Measurements from ENCODE around the gene SEPTIN10.

SEPTIN10 gene

GRCh38 chr2:109519513-109519912 lies 94.3 kb downstream of the SEPTIN10 start:
- no peak for DNase-seq

- no peak for DNase-seq
Observed at GRCh38 chr2:109517118-109517889, 96.5 kb downstream of the SEPTIN10 start.

DNA sequence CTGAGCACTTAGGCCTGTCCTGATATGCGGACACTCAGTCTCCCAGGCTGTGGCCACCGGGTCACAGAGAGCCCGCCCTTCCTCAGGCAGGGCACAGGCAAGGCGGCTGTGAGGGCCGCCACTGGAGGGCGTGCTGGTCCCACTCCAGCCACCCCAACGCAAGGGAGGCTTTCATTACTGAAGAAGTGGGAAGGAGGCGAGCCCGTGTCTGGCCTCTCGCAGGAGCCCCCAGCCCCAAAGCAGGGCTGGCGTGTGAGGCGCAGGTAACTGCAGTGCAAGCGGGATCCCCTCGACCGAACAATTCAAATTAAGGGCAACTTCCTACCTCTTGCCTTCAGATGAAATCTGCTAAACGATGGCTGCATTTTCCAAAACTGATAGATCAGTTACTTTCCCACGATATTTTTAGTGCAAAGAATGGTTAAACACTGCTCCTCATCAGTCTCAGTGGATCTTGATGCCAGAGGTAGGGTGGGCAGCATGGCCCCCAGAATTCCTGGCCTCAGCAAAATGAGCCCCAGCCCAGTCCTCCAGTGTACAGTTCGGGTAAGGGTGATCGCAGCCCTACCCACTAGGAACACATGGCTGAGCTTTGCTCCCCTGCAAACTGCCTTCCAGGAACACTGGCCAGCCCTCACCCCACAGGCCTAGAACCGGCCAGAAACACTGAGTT lies 97.2 kb downstream of the SEPTIN10 start:
- peak; percentile 27 for DNase-seq

DNA sequence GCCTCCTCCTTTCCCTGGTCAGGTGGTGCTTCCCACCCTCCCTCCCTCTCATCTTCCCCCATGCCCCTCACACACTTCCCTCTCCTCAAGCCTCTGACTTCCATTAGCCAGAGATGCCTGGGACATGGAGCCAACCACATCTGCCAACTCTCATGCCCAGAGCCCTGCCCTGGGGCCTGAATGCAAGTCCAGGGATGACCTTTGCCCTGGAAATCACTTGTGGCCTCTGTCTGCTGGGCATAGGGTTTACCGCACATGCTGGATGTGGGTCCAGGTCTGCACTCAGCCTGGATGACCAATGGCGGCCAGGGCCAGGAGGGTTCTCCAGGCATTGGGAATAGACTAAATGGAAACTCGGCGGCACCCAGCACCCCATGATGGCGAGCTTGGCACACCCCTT lies 98.9 kb downstream of the SEPTIN10 start:
- DNase-seq = no peak

DNA sequence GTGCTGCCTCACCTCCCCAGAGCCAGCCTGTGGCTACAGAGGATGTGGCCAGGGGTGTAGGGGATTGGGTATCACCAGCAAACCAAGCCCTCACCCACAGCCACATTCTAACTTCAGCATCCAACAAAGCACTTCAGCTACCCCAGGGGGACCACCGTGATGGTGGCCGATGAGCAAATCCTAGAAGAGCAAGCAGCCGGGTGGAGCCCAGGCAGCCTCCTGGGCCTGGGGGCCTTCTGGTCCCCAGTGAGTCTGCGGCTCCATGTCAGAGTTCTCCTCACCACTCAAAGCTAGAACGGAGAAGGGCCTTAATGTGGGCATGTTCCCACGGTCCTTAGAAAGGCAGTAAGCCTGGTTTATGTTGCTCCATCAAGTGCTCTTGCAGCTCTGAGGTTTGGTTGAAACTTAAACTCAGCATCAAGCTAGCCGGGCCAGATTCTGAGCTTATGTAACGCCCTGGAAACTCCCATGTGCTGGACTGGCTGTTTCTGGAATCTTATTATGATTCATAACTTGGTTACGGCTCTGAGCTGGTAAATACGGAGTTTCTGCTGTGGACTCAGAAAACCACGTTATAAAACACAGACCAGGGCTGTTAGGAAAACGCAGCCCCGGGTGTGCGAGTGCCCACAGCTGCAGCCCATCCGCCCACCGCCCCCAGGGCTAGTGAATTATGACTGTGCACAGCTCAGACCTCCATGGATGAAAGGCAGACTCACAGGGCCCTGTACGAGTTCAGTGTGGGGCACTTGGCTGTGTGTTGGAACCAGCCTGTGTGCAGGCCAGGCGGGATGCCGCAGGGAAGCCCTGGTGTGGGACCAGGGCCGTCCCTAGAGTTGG lies 99.8 kb downstream of the SEPTIN10 start:
- DNase-seq = peak; percentile 80

GRCh38 chr2:109513230-109513629 lies 100.5 kb downstream of the SEPTIN10 start:
- DNase-seq = no peak

GRCh38 chr2:109512076-109512475 lies 101.7 kb downstream of the SEPTIN10 start:
- no peak for DNase-seq

GRCh38 chr2:109511168-109511567 lies 102.6 kb downstream of the SEPTIN10 start:
- no peak for DNase-seq

- DNase-seq = peak; percentile 76
Observed at GRCh38 chr2:109510136-109511028, 103.4 kb downstream of the SEPTIN10 start.

DNA sequence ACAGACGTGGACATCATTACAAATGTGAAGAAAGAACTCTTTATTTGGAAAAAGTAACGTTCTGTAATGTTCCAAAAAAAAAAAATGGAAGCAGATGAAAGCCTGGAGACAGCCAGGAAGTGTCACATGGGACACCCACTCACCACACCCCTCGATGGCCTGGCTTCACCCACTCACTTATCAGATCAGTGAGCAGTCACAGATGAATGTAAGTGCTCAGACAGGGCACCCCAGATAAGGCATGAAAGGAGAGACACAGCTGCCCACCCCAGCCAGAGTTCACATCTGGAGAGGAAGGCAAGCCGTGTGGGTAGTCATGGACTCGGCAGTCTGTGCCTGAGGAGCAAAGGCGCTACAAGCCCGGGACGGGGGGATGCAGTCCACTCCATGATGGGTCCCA lies 105.2 kb downstream of the SEPTIN10 start:
- no peak for DNase-seq

DNA sequence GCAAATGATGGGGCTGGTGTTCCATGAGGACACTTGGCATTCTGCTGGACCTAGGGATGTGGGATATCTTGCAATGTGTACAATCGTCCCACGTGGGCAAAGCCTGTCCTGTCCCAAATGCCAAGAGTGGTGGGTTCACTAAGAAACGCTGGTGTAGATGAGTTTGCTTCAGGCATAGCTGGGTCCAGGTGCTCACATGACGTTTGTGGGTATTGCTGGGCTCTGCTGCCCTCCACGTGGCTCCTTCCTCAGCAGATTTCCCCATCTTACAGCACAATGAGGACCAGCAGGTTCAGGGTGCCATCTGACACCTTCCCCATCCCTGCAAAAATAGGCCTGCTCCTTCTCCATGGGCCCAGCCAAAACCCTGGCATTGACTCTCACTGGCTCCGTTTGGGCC lies 105.9 kb downstream of the SEPTIN10 start:
- no peak for DNase-seq

DNA sequence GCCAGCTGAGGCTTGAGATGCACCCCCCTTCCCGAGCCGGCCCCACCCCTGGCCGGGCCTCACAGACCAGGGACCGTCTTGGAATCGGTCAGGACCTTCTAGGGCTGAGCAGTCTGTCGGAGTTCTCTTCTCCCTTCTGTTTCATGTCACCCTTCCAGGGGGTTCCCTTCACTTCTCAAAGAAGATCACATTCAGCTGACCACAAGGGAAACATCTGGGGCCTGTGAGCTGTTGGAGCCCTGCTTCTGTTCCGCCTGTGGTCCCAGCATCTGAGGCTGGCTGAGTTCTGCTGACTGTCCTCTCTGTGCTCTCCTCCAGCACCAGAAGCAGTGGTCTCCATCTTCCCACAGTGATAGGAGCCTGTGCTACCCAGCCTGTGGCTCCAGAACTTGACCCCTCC lies 106.5 kb downstream of the SEPTIN10 start:
- DNase-seq = no peak

- no peak for DNase-seq
Observed at GRCh38 chr2:109503191-109503590, 110.6 kb downstream of the SEPTIN10 start.

DNA sequence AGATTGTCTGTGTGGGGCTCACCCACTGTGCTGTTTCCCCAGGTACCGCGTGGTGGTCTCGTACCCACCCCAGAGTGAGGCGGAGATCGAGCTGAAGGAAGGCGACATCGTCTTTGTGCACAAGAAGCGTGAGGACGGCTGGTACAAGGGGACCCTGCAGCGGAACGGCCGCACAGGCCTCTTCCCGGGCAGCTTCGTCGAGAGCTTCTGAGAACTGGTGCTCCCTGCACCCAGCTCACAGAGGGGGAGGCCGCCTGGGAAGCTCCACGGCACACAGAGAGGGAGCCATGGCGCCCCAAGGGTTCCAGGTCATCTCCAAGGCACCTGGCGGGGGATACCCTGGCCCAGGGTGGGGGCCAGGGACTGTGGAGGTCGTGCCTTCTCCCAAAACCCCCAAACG lies 112.3 kb downstream of the SEPTIN10 start:
- no peak for DNase-seq

DNA sequence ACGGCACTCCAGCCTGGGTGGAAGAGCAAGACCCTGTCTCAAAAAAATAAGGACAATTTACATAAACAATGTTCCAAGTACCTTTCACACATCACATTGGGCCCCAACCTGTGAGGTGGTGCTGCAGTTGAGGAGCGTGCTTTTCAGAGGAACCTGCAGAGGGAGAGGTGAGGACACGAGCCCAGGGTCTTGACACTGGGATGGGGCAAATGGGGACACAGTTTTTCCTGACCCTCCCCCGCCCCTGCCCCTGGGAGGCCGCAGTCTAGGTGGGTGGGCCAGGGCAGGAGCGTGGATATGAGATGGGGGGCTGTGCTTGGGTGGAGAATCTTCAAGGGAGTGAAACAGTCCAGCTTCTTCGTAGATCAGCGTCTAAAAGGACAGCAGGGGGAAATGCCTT lies 112.9 kb downstream of the SEPTIN10 start:
- no peak for DNase-seq

DNA sequence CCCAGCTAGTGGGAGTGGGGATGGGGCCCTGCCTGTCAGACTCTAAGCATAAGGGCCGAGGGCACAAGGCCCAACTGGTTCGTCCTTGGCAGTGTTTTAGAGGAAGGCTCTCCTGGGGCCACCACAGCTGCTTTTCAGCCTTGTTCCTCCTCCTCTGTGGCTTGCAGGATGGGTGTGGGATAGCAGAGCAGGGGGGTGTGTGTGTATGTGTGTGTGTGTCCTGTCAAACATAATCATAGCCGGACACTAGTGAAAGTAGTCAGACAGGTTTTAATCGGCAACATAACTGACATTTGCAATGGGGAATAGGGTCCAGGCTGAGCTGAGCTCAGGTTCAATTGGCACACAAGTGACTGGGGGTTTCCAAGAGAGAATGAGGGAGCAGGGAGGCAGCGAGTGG lies 114.2 kb downstream of the SEPTIN10 start:
- DNase-seq = no peak

DNA sequence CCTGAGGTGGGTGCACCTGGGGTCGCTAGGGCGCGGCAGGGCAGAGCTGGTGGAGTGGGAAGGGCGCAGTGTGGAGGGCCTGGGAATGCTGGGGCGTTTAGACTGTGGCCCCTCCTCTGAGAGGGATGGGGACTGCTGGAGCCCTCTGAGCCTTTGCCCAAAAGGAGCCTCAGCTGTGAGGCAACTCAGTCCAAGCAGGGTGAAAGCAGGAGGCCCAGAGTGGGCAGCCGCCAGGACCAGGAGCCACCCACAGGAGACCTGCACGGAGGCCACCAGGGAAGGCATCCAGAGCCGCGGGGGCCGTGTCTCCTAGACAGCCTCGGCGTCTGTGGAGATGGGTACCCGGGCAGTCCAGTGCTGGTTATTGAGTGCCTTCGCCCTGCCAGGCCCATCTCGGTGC lies 114.9 kb downstream of the SEPTIN10 start:
- DNase-seq = no peak

DNA sequence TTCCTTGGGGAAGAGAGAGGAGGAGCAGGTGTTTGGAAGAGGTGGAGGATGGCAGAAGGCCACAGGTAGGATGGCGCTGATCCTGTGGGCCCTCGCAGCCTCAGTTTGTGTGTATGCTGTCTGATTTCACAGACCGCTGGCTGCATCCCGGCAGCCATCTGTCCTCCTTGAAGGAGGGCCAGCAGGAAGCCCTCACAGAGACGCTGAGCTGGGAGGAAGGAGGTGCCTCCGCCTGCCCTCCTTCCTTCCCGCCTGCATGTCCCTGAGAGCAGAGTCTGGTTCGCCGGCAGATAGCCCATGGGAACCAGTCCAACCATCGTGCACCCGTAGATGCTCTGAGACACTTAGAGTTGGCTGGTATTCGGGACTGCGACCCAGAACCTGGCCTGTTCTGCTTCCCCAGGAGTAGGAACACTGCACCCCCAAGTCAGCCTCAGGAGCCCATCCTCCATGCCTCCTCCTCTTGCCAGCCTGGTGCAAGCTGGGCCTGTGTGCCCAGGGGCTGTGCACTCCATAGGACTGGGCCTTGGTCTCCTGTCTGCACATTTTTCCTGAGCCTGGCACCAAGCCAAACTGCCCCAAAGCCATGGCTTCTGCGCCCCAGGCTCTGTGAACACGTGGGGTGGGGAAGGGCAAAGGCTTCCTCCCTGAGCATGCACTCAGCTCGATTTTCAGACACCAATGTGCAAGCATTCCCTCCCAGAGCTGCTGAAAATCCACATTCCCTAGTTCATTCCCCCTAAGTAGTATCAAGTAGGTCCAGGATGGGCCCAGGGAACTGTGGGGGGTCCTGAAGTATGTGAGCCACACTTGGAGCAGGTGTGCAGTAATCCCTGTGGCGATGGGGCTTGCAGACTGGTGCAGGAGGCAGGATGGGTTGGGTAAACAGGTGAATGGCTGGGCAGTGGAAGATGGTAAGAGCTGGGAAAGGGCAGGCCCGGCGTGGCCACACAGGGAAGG lies 115.6 kb downstream of the SEPTIN10 start:
- no peak for DNase-seq

- no peak for DNase-seq
Observed at GRCh38 chr2:109497463-109497862, 116.3 kb downstream of the SEPTIN10 start.

- no peak for DNase-seq
Observed at GRCh38 chr2:109494351-109494750, 119.4 kb downstream of the SEPTIN10 start.

DNA sequence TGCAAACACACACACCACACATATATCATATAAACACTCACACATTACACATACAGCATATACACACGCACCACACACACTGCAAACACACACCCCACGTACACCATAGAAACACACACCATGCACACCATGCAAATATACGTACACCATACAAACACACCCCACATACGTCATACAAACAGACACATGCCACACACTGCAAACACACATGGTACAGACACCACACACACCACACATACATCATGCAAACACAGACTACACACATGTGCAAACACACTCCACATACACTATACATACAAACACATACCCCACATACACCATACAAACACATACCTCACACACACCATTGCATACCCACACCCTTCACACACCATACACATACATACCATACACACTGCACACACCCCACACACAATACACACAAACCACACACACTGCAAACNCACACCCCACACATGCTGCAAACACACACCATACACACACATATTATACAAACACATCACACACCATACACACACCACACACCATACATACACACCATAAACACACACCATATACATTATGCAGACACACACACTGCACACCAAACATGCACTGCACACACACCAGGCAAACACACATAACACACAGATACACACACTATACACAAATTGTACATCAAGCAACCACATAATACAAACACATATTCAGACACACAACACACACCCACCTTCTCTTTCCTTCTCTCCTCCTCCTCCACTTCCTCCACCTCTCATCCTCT lies 120.4 kb downstream of the SEPTIN10 start:
- DNase-seq = no peak
